Activated T-cell treated with anti-CD3 and anti-CD28 coated beads for 48 hours (primary cell): ENCODE data around the gene SIAH3.

Experiments used
- DNase-seq: peaks from one replicate; pipeline ENCODE4 v3.0.0-alpha.2; 2020; ENCODE audit warnings: low read depth

The SIAH3 gene

DNA sequence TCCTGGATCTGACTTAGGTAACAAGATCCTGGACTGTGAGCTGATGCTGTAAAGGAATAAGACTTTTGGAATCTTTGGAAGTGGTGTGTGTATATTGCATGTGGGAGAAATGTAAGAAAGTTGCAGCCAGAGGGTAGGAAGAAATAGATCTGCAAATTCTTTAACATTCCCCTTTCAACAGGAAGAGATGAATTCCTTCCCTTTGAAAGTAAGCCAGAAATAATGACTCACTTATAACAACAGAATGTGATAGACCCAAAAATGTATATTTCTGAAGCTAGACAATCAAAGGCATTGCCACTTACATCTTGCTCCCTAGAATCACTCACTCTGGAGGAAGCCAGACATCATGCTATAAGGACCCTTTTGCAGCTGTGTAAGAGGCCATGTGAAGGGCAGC lies 9.8 kb upstream of the SIAH3 start:
- no peak for DNase-seq

DNA sequence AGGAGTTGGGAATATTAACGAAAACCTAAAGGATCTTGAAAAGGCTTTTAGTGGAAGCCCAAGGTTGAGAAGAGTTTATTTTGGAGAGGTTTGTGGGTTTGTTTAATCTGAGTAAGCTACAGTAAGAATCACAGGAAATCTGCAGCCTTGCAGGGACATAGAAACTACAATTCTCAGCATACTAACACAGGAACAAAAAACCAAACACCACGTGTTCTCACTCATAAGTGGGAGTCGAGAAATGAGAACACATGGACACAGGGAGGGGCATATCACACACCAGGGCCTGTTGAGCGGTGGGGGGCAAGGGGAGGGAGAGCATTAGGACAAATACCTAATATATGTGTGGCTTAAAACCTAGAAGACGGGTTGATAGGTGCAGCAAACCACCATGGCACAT lies 8.7 kb upstream of the SIAH3 start:
- DNase-seq = no peak

DNA sequence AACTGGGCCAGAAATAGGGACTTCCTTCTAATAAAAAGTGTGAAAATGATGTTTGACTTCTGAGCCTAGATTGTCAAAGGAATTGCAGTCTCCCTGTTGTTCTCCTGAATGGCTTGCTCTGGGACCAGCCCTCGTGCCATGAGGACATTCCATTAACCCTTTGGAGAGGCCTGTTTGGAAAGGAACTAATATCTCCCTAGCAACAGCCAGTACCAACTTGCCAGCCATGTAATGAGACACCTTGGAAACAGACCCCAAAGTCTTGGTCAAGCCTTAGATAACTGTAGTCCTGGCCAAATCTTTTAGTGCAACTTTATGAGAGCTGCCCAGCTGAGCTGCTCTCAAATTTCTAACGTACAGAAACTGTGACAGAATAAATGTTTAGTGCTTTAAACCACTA lies 8.2 kb upstream of the SIAH3 start:
- DNase-seq = no peak

DNA sequence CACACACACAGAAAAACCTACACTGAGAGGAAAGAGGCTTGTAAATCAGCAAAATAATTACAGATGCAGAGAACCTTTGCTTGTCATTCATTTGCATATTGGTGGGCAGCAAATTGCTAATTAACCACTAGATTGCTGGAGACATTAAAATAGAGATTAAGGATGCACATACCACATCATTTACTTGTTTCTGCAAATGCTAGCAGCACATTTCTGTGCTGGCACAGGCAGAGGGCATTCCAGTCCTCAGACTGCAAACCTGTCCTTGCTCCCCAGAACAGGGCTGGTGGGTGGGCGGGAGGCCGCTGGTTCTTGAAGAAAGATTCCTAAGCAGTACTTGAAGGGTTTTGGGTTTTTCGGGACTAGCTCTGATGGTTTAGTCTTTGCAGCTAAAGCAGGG lies 941 bp upstream of the SIAH3 start:
- DNase-seq = no peak

DNA sequence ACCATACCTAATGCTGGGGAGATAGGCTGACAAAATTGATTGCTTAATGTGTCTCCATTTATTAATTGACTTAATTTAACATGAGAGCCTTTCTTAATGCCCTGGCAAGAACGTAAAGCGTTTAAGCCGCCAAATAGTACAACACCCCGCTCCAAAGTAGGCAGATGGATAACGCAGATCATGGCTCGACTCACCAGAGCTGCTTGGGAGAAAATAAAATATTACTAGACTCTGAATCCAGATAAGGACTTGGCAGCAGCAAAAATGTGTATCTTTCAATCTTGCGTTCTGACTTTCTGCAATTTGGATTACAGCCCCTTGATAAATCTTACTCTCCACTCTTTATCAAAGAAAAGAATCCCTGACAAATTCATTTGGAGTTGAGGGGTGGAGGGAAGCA lies 403 bp upstream of the SIAH3 start:
- DNase-seq = no peak

DNA sequence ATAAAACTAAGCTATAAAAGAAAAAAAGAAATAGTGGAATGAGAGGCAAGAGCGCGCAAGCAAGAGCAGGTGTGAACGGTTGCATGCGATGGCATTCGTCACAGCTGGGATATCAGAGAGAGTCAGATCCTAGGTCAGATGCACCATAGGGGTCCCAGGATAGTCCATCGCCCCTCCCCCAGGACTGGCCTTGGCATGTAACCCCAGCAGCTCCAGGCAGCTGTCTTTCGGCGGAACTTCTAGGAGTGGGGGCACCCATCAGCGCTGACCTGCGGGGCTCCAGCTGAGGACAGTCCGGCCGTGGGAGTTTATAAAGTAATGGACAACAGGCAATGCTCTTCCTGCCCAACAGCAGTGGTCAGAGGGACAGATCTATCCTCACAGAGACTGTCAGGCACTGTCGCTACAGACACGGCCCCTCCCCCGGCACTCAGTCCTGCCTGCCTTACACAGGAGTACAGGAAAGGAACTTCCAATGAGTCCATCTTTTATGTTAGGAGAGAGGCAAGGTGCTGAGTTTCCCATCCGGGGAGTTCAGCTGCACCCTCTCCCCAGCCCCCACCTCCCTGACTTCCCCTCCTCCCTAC lies 1.4 kb downstream of the SIAH3 start:
- DNase-seq = no peak

DNA sequence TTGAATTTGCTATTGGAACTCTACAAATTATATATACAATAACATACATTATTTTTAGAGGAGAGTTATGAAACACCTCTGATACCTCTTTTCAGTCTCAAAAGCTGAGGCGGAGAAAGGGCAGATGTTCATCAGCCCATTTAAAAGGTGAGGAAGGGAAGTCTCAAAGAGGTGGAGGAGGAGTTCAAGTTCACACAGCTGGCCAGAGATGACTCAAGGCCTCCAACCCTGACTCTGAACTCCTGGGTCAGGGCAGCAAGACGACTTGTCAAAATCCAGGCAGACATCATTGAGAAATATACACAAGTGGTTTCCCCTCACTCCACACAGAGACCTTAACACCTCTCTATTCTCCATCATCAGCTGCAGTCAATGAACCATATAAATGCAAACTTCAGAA lies 2.1 kb downstream of the SIAH3 start:
- no peak for DNase-seq

DNA sequence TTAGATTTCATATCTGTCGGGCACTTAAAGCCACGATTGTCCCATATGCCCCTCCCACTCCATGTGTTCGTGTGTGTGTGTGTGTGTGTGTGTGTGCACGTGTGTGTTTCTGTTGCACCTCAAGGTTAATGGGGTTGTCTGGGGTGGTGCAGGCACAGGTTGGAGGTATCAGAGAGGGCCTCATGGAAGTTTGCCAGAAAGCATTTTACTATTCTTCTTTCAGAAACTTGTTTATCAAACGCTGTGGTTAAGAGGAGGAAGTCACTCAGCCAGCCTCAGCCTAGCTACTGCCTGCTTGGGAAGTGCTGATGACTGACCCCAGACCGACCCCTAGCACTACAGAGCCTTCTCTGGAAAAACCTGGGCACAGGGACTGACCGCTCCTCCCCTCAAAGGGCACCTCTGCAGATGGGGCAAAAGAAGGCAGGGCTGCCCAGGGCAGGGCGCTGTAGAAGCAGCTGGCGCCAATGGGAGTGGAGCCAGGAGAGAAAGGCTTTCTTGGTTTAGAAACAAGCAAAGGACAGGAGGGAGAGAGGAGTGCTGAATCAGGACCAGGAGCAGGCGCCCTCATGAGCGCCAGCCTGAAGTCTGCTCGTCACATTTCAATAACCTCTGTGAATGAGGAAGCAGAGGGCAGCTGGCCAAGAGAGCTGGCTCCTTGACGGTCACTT lies 3.9 kb downstream of the SIAH3 start:
- DNase-seq = no peak

DNA sequence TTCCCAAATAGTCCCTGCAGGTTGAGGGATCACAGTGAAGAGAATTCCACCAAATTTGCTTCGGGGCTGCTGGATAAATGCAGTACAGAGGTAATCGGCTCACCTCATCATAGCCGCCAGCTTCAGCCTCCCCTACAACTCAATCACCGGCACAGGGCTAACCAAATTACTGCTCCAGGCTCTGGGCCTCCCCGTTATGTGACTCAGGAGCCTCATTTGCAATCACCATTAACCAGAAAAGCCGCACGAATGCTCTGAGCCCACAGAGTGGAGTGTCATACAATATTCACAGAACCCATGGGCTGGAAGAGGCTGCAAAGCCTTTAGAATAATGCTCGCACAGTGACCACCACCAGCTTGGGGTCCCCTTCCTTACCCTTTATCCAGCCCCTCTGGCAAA lies 4.9 kb downstream of the SIAH3 start:
- no peak for DNase-seq

DNA sequence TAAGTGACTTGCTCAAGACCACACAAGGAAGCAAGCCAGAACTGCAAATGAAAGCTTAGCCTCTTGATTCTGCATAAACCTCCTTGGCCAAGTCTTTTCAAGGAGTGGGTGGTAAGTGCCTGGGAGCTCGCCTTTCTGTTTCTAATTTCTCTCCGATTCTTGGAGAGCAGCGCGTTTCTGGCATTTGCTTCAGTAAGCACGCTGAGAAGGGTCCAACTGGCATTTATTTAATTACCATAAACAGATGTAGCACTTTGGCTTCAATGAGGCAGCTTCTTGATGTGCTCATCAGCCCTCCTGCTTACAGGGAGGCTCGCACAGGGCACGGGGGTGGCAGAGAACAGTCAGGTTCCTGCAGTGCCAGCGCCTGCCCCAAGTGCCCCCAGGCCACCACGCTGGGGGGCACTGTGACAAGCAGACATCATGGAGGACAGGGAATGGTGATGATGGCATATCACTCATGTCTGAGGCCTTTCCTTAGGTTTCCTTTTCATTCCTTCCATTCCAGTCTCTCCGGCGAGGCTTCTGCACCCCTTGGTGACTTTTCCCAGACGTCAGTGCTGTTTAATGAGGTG lies 13.3 kb downstream of the SIAH3 start:
- DNase-seq = no peak

DNA sequence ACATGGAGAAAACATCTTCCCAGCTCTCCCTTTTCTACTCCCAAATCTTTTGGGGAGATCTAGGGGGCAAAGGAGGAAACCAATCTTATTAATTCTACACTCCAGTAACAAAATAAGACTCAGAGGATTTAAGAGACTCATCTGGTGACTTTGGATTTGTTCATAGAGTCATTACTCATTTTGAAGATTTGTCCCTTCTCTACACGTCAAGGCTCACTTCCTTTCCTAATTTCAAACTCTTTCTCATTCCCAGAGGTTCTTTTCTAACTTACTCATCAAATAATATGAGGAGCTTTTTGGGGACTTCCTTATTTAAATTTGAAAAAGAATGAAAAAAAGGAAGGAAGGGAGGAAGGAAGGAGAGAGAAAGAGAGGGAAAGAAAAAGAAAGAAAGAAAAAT lies 14.4 kb downstream of the SIAH3 start:
- DNase-seq = no peak

DNA sequence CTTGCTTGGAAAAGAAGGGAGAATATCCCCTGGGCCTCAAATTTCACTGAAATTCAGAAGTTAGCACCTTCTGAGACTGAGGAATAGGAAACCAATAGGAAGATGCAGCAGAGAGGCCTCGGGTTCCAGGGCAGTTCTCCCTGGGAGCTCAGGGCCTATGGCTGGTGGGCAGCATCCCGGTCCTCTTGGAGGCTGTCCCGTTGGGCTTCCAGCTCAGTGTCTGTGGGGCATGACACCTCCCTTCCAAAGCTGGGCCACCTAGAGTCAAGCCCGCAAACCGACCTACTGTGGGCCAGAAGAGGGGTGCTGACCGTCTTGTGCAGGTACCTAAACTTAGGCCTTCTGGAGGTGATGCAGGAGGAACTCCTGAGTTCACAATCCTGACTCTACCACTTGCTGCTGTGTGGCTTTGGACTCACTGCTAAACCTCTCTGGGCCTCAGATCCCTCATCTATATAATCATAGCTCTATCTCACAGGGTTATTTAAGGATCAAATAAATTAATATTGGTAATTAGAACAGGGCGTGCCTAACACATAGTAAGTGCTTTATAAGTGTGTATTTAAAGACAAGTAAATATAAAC lies 17.1 kb downstream of the SIAH3 start:
- DNase-seq = no peak

DNA sequence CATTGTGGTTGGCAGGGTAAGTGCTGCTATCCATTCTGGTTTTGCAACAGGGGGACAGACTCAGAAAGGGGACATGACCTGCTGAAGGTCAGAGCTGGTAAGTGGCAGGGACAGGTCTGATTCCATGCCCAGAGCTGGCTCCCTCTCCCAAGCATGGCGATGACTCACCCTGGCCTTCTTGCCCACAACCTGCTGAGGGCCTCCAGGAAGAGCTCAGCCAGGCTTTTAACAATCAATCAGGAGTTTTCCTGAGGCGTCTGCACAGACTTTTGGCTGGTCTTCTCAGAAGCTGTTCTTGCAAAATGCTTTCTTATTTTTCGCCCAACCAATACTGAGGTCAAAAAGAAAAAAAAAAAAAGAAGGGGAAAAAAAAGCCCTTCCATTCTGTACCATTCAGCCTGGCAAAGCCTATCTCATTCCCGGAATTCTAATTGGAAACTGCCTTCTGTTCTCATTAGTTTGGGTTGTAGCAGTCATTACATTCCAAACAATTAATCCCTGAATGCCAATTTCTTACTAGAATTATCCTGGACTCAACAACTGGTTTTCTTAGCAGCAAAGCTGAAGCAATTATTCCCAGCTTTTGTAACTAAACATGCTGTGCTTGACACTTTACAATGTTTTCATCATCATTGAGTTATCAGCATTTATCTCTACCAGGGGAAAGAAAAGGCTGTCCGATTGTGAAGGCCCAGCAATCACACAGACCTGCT lies 17.7 kb downstream of the SIAH3 start:
- no peak for DNase-seq

DNA sequence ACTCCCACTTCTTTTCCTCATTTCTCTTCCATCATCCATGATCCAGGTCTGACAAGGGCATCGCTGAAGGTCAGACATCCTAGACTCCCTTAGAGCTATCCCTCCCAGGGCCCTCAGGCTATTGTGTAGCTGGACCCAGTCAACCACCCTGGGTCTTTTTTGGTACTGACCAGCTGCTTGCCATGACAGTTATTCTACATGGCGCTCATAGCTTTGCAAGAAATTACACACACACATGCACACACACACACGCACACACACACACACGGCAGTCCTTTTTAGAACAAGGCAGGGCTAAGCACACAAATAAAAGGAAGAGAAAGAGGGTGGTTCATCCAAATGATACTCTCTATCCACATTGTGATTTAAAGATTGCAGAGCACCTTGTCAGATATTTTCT lies 18.3 kb downstream of the SIAH3 start:
- no peak for DNase-seq

DNA sequence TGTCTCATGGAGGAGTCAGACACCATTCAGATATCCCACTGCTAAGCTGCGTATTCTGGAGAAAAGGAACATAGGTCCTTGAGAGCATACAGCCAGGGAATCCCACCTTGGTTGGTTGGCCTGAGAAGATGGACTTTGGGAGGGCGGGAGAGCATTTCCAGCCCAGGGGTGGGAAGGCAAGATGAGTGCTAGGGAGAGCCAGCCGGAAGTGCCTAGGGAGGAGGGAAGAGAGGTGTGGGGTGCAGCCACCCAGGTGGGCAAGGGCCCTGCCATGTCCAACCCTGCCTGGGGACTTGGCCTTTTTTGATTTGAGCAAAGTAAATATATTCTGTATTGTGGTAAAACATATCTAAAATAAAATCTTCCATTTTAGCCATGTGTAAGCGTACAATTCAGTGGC lies 19.7 kb downstream of the SIAH3 start:
- DNase-seq = no peak

DNA sequence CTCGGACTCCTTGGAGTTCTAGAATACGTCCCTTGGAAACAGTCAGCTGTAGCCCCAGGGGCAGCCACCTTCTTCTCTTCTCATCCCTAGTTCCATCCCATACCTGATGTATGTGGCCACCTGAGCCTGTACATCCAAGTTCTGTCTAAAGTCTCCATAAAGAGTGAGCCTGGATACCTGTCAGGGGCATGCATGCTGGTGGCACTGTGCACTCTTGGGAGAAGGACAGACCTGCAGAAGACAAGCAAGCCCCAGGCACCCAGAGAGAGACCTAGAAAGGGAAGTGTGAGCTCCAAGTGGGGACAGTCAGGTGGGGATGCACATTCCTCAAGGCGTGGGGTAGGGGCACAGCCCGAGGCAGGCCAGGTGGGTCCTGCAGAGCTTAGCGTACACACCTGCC lies 21.4 kb downstream of the SIAH3 start:
- no peak for DNase-seq

DNA sequence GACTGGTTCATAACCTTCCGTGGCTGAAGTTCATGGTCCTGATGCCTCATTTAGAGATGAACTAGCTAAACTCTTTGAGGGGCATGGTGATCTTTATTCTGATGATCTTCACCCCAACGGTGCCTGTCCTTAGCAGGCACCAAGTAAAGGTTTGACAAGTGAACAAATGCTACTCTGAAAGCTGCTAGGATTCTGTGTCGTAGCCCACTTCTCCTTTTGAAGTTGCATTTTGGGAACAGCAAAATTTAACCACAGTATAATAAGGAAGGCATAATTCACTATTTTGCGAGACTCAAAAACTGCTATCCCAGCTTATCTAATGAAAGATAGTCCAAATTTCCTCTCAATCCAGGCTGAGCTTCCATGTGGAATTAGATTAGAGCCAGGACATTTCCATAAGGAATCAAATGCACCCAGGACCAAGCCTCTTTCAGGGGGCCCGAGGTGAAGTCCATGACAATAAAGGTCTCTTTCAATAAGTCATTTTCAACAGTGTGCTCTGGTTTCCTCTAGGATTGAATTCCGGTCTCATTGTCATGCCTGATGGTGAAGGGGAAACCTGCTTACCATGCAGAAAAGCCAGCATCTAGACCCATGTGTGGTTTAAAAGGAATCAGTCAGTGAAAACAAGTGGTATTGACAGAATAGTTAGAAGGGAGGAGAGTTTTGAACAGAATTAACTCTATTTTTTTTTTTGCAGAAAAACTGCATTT lies 23.1 kb downstream of the SIAH3 start:
- DNase-seq = no peak

DNA sequence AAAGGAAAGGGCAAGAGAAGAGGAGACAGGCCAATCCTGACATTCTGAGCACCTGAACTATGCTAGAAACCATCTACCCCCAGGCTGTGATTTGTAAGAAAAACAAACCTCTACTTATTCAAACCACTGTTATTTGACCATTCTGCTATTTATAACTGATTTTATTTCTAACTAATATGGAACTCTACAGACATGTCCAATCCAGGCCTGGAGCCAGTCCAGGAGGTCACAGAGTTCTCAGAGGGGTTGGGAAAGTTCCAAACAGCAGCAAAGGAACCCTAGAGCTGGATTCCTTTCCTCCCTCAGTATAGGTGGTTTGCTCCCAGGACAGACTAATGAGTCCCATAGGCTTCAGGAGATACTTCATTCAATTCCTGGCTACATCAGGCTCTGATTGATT lies 24.2 kb downstream of the SIAH3 start:
- DNase-seq = no peak

DNA sequence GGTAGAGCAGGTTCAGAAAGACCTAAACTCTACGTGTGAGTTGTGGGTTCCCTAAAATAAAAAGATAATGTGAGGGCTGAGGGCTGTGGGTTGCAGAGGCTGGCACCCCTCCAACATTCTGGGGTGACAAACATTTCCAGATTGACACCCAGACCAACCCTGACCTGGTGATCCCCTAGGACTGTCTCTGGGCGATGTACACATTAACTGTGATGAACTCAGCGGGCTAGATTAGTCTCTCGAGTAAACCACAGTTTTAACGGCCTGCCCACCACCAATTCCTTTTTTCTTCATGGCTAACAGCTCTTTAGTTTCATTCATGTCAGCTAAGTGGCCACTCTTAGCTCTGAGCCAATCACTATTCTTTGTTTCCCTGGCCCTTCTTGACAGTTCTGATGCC lies 24.8 kb downstream of the SIAH3 start:
- DNase-seq = no peak

DNA sequence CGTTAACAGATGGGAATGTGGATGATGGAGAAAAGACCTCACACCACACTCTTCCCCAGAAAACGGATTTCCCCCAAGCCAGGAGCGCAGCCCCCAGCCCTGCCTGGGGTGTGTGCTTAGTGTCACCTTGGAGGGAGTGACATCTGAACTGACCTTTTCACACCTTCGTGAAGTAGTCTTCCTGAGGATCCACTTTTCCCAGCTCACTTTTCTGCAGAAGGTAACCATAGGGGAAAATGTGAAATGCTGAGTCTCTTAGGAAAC lies 26.2 kb downstream of the SIAH3 start:
- DNase-seq = no peak

DNA sequence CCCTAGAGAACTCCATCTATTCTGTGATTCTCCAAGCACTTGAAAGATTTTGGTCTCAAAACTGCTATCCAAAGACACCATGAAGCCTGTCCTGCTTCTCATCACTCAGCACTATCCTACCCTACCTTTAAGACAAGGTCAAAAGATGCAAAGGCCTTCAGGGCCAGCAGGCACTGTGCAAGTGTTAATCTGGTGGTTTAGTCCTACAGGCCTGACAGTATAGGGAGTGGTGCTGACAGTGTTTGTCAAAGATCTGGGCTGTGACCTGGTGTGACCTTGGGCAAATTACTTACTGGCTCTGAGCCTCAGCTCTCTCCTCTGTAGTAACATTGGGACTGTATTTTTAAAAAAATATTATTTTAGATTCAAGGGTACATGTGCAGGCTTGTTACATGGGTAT lies 28.0 kb downstream of the SIAH3 start:
- DNase-seq = no peak

DNA sequence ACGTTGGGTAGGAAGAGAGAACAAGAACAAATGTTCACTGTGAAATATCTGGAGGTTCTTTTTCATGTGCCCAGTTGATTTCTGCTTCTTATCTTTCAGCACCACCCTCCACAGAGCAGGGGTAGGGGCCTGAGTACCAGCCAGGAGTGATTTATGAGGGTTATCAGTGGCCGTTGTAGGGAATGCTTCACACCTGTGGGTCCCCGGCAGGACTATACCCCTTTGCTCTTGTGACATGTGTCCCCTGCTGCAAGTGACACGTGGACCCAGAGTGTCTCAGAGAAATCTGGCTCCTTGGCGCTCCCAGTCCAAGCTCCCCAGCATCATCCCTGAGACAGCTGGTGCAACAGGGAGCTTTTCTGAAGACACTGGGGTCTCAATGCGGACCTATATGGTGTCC lies 29.7 kb downstream of the SIAH3 start:
- no peak for DNase-seq
